Neuron (in vitro differentiated cells): ENCODE measurements around the gene TXNDC11.

ENCODE experiments used
- H2AFZ ChIP-seq: one replicate; pipeline ENCODE4 v1.6.1; 2013; ENCODE audit warnings: low read depth, mild to moderate bottlenecking, inconsistent platforms, low read length, moderate library complexity
- H3K27me3 ChIP-seq: one replicate; pipeline ENCODE4 v1.6.1; 2013; ENCODE audit warnings: low read length; ENCODE audit not compliant: insufficient read depth
- H3K36me3 ChIP-seq: one replicate; pipeline ENCODE4 v1.6.1; 2013; ENCODE audit warnings: low read length; ENCODE audit not compliant: insufficient read depth
- H3K4me1 ChIP-seq: one replicate; pipeline ENCODE4 v1.6.1; 2013; ENCODE audit warnings: low read length; ENCODE audit not compliant: insufficient read depth
- H3K4me3 ChIP-seq: 2 replicates; pipeline ENCODE4 v1.5.1; 2013; ENCODE audit warnings: mild to moderate bottlenecking, low read length, moderate library complexity
- H3K9me3 ChIP-seq: one replicate; pipeline ENCODE4 v1.6.1; 2013; ENCODE audit warnings: low read length

The TXNDC11 gene

GRCh38 chr16:11650641-11651591 is 91.7 kb downstream of the TXNDC11 start:
- Histone ChIP-seq H3K36me3 (no peaks in the 10 kb centered on the region), H3K4me3 (no peak overlapping the region), H3K4me1 (no peaks in the 10 kb centered on the region), H3K27me3 (peaks cover 5% of the 10 kb centered on the region), H3K9me3 (no peaks in the 10 kb centered on the region), H2AFZ (no peak overlapping the region)

GRCh38 chr16:11649276-11649675 is 93.4 kb downstream of the TXNDC11 start:
- no peak overlapping the region for H2AFZ ChIP-seq
- H3K36me3 ChIP-seq, result no peaks in the 10 kb centered on the region
- no peaks in the 10 kb centered on the region for H3K9me3 ChIP-seq
- H3K4me1 ChIP-seq, result no peaks in the 10 kb centered on the region
- H3K4me3 ChIP-seq, result no peak overlapping the region
- no peaks in the 10 kb centered on the region for H3K27me3 ChIP-seq

- Histone ChIP-seq H3K36me3 (no peaks in the 10 kb centered on the region), H3K27me3 (no peaks in the 10 kb centered on the region), H3K4me3 (no peak overlapping the region), H3K9me3 (no peaks in the 10 kb centered on the region), H3K4me1 (peaks cover 4% of the 10 kb centered on the region), H2AFZ (no peak overlapping the region)
Measured at GRCh38 chr16:11642765-11643116, 99.9 kb downstream of the TXNDC11 start.

GRCh38 chr16:11640987-11641817 is 101.5 kb downstream of the TXNDC11 start:
- no peak overlapping the region for H3K4me3 ChIP-seq
- no peak overlapping the region for H2AFZ ChIP-seq
- no peaks in the 10 kb centered on the region for H3K36me3 ChIP-seq
- no peaks in the 10 kb centered on the region for H3K27me3 ChIP-seq
- peaks cover 4% of the 10 kb centered on the region for H3K4me1 ChIP-seq
- no peaks in the 10 kb centered on the region for H3K9me3 ChIP-seq

- no peak overlapping the region for H2AFZ ChIP-seq
- H3K4me1 ChIP-seq, result peaks cover 4% of the 10 kb centered on the region
- H3K27me3 ChIP-seq, result no peaks in the 10 kb centered on the region
- no peak overlapping the region for H3K4me3 ChIP-seq
- H3K9me3 ChIP-seq, result no peaks in the 10 kb centered on the region
- H3K36me3 ChIP-seq, result no peaks in the 10 kb centered on the region
Measured at GRCh38 chr16:11639925-11640899, 102.4 kb downstream of the TXNDC11 start.

DNA sequence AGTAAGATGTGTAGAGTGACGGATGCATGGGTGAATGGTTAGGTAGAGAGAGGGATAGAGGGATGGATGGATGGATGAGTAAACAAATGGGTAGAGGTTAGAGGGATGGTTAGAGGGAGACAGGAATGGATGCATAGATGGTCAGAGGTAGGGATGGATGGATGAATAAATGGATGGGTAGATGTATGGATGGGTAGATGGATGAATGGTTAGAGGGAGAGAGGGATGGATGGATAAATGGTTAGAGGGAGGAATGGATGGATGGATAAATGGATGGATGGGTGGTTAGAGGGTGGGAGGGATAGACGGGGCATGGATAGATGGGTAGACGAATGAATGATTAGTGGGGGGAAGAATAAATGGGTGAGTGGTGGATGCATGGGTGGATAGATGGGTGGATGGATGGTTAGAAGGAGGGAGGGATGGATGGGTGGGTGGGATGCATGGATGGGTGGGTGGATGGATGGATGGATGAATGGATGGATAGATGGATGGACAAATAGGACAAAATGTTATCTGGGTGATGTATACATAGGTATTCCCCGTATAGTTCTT is 103.6 kb downstream of the TXNDC11 start:
- H3K9me3 ChIP-seq, result no peaks in the 10 kb centered on the region
- no peak overlapping the region for H2AFZ ChIP-seq

DNA sequence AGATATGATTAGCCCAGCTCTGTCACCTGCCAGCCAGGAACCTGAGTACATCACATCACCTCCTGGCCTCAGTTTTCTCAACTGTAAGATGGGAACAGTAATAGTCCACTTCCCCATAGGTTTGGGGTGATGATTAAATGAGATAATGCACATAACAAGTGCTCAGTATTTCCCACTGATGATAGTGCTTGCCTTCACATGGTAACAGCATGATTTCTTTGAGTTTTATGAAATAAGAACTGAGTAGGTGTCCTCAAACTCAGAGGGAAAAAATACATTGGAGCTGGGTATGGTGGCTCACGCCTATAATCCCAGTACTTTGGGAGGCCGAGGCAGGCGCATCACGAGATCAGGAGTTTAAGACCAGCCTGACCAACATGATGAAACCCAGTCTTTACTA is 104.5 kb downstream of the TXNDC11 start:
- no peaks in the 10 kb centered on the region for H3K36me3 ChIP-seq
- H3K4me1 ChIP-seq, result peaks cover 6% of the 10 kb centered on the region
- no peaks in the 10 kb centered on the region for H3K9me3 ChIP-seq
- no peak overlapping the region for H3K4me3 ChIP-seq
- H2AFZ ChIP-seq, result no peak overlapping the region
- H3K27me3 ChIP-seq, result no peaks in the 10 kb centered on the region

More for the DNA sequence above, 103.6 kb downstream of the TXNDC11 start:
- Histone ChIP-seq H3K27me3 (no peaks in the 10 kb centered on the region), H3K4me1 (peaks cover 4% of the 10 kb centered on the region), H3K36me3 (no peaks in the 10 kb centered on the region), H3K4me3 (no peak overlapping the region)

GRCh38 chr16:11637320-11637719 is 105.3 kb downstream of the TXNDC11 start:
- Histone ChIP-seq H3K4me3 (no peak overlapping the region), H3K36me3 (no peaks in the 10 kb centered on the region), H3K9me3 (no peaks in the 10 kb centered on the region), H2AFZ (no peak overlapping the region), H3K27me3 (no peaks in the 10 kb centered on the region), H3K4me1 (peaks cover 14% of the 10 kb centered on the region)

- Histone ChIP-seq H3K27me3 (no peaks in the 10 kb centered on the region), H3K9me3 (no peaks in the 10 kb centered on the region), H3K4me1 (peaks cover 16% of the 10 kb centered on the region), H3K4me3 (no peak overlapping the region), H2AFZ (no peak overlapping the region), H3K36me3 (no peaks in the 10 kb centered on the region)
Measured at GRCh38 chr16:11636172-11636721, 106.4 kb downstream of the TXNDC11 start.

- H3K4me3 ChIP-seq, result no peak overlapping the region
Measured at GRCh38 chr16:11635679-11636171, 106.9 kb downstream of the TXNDC11 start.

GRCh38 chr16:11635113-11635652 is 107.5 kb downstream of the TXNDC11 start:
- Histone ChIP-seq H3K27me3 (no peaks in the 10 kb centered on the region), H2AFZ (no peak overlapping the region), H3K36me3 (no peaks in the 10 kb centered on the region), H3K4me3 (no peak overlapping the region), H3K4me1 (peaks cover 12% of the 10 kb centered on the region), H3K9me3 (no peaks in the 10 kb centered on the region)

More at GRCh38 chr16:11635679-11636171, 106.9 kb downstream of the TXNDC11 start:
- no peaks in the 10 kb centered on the region for H3K27me3 ChIP-seq
- H2AFZ ChIP-seq, result no peak overlapping the region
- H3K36me3 ChIP-seq, result no peaks in the 10 kb centered on the region
- peaks cover 16% of the 10 kb centered on the region for H3K4me1 ChIP-seq
- H3K9me3 ChIP-seq, result no peaks in the 10 kb centered on the region

- Histone ChIP-seq H3K36me3 (no peaks in the 10 kb centered on the region), H2AFZ (no peak overlapping the region), H3K4me3 (no peak overlapping the region), H3K27me3 (no peaks in the 10 kb centered on the region), H3K4me1 (peaks cover 12% of the 10 kb centered on the region), H3K9me3 (no peaks in the 10 kb centered on the region)
Measured at GRCh38 chr16:11634312-11634711, 108.3 kb downstream of the TXNDC11 start.
